HG03469 (cell line): Measurements from ENCODE around the gene SH2D3A.
"Not testable (repeated sequence)": the region's sequence is repeated elsewhere in the genome, so short reads cannot be mapped to it uniquely, and the experiment has no call there.

Experiments
- ATAC-seq: cut with Tn5 transposase; IDR thresholded peaks from one replicate; pipeline ENCODE4 v1.9.1; 2021; ENCODE audit warnings: mild to moderate bottlenecking, moderate library complexity, moderate number of reproducible peaks; ENCODE audit not compliant: unreplicated experiment

Gene SH2D3A

DNA sequence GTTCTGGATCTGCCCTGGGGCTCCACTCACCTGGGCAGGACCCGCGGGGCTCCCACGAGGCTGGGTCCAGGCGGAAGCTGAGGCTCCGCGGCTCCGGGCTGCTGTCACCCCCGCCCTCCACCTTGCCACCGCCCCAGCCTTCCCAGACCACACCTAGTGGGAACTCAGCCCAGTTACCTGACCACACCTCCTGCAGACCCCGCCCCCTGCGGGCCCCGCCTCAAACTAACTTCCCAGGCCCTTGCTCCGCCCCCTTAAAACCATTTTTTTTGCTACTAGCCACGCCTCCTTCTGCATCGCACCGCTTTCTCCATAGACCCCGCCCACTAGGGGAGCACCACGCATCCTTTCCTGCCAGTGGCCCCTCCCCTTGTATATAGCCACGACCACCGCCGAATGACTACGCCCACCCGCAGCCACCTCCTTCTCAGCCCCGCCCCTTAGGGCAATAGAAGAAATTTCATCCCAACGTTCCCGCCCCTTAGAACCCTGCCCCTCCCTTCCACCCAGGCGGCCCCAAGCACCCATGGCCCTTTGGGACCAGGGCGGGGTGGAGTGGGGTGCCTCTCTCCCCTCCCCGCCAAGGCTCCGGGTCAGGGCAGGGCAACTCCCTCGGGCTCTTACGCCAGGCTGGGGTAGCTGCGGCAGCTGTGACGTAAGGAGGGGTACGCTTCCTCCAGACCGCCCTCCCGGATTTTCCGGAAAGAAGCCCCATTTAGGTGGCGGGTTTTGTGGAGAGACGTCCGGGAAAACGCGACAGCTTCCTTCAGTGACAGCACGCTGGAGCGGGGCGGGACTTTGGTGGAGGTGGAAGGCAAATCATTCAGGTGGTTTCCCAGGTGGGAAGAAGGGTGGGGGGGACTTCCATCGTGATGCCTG lies at the start of gene SH2D3A:
SH2D3A (minus strand) TSS at position 79 of the 879 bp plus-strand sequence. CDS start 3,687 bp downstream, outside the sequence.
- peak; percentile 48 for ATAC-seq

DNA sequence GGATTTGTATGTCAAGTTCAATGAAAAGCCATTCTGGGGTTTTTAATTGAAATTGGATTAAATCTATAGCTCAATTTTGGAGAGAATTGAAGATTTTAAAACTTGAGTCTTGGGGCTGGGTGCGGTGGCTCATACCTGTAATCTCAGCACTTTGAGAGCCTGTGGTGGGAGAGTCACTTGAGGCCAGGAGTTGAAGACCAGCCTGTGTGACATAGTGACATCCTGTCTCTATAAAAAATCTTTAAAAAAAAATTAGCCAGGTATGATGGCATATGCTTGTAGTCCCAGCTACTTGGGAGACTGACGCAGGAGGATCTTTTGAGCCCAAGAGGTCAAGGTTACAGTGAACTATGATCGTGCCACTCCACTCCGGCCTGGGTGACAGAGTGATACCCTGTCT lies 46.4 kb upstream of the SH2D3A start:
- no peak for ATAC-seq

DNA sequence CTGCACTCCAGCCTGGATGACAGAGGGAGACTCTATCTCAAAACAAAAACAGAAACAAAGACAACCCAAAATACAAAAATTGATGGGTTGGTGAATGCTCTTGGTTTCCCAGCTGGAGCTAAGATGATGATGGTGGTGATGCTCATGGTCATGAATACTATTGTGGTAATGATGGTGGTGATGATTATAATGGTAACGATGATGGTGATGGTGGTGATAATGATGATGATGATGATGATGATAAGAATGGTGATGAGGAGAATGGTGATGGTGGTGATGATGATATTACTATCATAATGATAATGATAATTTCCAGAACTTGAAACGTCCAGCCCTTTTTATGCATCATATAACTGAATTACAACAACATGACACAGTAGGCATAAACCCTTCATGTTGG lies 45.4 kb upstream of the SH2D3A start:
- no peak for ATAC-seq

DNA sequence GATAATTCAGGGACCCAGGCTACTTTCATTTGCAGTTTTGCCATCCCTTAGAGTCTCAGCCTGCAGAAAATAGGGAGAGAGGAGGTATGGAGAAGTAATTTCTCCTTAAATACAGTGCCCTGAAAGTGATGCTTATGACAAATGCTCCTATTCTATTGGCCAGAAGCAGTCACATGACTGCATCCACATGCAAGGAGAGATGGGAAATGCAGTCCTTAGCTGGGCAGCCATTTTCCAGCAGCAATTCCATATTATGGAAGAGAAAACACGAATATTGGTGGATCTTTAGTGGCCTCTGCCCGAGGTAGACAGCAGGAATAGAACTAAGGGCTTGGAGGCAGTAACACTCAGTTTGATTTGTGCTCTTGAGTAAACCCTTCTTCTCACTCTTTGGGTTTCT lies 44.7 kb upstream of the SH2D3A start:
- no peak for ATAC-seq

DNA sequence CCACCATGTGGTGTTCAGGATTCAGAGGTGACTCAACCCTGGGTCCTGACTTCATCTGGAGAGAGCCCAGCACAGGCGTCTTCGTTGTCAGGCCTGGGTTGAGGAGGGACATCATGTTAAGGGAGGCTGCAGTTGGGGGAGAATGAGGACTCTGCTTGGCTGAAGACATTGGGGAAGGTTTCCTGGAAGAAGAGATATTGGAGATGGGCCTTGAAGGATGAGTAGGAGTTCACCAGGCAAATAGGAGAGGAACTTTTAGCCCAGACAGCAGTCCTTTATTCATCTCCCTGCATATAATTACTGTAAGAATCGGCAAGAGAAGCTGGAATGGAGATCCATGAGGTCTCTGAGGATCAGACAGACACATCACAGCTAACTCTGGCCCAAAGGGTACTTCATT lies 44.1 kb upstream of the SH2D3A start:
- no peak for ATAC-seq

DNA sequence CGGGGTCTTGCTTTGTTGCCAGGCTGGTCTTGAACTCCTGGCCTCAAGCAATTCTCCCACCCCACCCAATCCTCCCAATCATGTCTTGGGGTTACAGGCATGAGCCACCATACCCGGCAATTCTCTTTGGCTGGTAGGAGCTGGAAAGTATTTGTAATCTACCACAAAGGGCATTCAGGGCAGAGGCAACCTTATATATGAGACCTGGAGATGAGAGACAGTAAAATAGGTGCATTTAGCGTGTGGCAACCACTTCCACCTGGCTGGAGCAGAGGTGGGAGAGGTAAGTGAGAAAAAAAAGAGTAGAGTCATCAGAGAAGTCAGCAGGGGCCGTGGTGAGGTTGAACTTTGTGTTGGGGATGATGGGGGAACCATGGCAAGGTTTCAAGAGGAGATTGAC lies 42.0 kb upstream of the SH2D3A start:
- no peak for ATAC-seq

DNA sequence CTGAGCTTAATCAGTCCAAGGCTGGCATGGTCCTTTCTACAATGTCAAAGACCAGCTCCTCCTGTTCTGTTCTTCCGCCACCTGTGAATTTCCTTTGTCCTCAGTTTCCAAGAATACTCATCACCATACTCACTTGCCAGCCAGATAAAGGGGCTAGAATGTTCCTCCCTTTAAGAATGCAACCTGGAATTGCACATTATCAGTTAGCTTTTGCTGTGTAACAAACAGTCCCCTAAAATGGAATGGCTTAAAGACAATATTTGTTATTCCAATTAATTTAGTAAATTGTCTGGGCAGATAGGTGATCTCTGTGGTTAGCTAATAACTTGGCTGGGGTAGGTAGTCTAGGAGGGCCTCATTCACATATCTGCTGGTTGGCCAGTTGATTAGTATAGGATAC lies 41.3 kb upstream of the SH2D3A start:
- ATAC-seq: no peak

DNA sequence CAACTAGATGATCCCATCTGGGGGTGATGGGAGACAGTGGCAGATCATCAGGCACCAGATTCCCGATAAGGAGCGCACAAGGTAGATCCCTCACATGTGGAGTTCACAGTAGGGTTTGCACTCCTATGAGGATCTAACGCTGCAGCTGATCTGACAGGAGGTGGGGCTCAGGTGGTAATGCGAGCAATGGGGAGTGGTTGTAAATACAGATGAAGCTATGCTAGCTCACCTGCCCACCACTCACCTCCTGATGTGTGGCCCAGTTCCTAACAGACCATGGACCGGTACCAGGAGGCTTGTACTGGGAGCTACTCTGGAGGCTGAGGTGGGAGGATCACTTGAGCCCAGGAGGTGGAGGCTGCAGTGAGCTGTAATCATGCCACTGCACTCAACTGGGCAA lies 40.1 kb upstream of the SH2D3A start:
- no peak for ATAC-seq

DNA sequence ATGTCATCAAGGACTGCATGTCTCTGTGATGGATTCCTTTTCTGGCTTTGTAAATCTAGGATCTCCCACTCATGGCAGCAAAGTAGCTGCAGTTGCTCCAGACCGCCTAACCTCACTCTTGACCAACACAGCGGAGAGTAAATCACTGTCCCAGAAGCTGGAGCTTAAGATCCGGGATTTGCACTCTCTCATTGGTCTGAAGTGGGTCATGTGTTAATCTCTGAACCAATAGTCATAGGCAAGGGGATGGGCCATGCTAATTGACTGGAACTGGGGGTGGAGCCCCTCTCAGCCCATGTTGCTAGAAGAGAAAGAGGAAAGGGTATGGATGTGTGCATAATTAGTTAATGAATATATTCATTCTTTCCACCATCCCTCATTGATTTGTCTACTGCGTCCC lies 39.3 kb upstream of the SH2D3A start:
- no peak for ATAC-seq

DNA sequence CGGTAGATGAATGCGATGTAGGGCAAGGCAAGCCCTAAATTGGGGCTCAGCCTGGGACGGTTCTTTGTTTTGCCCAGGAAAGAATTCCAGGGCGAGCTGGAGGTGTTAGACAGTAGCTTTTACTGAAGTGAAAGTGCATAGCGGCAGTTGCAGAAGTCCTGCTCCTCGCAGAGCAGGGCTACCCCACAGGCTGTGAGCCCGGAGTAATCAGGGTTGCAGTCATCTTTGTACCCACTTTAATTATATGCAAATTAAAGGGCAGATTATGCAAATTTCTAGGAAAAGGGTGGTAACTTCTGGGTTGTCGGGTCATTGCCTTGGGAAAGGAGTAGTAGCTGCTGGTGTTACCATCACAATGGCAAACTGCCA lies 35.8 kb upstream of the SH2D3A start:
- no peak for ATAC-seq

DNA sequence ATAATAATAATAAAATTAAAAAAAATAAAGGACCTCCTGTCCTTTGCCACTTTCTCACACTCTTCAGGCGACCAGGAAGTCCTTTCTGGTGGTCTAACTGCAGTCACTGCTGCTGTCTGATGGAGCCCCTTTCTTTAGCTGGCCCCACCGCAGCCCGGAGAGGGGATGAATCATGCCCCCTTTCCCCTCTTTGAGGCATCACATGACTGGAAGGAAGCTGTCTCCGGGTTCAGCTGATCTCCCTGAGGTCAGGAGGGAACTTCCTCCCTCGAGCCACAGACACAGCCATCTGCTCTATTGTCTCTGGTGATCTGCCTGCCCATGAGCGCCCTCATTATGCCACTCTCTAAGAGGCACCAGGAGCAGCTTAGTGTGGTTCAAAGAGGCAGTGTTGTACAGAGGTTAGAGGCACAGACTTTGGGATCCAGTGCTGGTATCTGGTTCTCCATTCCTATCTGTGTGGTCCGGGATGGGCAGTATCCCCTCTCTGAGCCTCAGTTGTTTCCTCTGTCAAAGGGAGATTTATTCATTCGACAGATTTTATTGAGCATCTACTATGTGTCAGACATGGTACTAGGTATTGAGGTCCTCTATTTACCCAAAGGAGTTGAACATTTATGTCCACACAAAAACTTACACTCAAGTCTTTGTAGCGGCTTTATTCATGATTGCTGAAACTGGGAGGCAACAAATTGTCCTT lies 35.3 kb upstream of the SH2D3A start:
- peak; percentile 33 for ATAC-seq

DNA sequence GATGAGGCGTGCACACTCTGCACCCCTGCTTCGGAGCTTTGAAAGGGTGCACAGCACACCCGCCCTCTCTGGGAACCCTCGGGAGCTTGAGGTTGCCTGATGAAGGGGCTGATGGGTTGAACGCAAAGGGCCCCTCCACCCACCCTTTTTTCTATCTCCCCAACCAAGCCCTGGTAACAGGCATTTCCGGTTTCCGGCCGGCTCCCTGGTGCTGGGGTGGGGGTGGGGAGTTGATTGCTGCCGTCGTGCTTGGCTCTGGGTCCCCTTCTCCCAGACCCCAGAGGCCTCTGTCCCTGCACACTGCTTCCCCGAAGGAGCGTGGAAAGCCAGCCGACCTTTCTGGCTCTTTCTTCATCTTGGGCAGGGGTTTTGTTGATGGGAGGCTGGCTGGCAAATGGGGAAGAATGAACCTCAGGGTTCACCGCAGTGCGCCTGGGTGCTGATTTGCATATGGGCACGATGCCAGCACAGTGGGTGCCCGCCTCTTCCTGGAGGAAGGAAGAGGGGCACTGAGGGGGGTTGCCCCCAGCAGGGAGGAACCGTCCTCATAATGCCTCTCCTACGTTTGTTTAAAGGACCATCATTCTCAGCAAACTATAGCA lies 34.4 kb upstream of the SH2D3A start:
- no peak for ATAC-seq

DNA sequence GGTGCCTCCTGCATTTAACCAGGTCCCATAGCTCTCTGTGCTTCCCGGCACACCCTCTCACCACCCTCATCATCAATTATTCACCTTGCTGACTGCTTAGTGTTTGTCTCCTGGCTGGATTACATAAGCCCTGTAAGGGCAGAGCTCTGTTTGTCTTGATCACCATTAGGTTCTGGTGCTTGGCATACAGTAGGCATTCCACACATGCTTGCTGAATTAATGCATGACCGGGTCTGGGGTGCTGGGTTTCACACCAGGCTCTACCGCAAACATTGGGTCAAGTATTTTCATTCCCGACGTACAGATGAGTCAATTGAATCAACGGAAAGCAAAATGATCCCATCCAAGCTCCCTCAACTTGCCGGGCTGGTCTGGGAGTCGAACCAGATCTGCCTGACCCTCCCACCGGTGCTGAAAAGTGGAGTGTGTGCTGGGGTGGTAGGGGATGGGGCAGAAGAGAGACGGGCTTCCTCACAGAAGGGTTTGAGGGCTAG lies 33.8 kb upstream of the SH2D3A start:
- ATAC-seq: no peak

DNA sequence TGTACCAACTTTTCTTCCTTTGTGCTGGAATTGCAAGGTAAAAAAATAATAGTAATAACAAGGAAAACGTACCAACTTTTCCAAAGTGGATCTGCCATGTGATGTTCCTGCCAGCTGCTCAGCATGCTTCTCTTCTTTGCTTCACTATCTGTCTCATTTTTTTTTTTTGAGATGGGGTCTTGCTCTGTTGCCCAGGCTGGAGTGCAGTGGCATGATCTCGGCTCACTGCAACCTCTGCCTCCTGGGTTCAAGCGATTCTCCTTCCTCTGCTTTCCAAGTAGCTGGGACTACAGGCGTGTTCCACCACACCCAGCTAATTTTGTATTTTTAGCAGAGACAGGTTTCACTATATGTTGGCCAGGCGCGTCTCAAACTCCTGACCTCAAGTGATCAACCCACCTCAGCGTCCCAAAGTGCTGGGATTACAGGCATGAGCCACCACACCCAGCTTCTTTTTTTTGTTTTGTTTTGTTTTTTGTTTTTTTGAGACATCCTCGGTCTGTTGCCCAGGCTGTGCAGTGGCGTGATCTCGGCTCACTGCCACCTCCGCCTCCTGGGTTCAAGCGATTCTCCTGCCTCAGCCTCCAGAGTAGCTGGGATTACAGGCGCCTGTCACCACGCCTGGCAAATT lies 33.0 kb upstream of the SH2D3A start:
- not testable (repeated sequence) for ATAC-seq

DNA sequence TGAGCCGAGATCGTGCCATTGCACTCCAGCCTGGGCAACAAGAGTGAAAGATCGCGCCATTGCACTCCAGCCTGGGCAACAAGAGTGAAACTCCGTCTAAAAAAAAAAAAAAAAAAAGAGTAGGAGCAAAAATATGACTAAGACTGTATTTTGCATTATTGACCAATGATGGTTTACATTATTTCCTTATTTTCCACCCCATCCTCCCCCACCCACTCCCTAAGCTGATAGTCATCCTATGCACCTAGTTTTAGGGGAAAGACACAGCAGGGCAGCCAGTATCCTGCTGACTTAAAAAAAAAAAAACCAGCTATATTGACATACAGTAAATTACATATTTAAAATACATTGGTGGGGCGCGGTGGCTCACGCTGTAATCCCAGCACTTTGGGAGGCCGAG lies 30.4 kb upstream of the SH2D3A start:
- ATAC-seq: no peak

DNA sequence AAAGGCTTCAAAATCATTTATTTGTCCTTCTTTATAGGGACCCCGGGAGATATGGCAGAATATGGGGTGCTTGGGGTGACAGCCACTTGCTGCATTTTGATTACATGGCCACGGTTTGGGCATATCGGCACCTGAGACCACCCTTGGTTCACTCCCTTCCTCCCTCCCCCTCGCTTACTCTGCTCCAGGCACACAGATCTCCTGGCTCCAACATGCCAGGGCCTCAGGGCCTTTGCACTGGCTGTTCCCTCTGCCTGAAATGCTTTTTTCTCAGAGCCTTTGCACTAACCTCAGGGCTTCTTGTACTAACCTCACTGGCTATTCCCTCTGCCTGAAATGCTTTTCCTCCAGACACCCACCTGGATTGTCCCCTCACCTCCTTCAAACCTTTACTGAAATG lies 29.0 kb upstream of the SH2D3A start:
- ATAC-seq: no peak

DNA sequence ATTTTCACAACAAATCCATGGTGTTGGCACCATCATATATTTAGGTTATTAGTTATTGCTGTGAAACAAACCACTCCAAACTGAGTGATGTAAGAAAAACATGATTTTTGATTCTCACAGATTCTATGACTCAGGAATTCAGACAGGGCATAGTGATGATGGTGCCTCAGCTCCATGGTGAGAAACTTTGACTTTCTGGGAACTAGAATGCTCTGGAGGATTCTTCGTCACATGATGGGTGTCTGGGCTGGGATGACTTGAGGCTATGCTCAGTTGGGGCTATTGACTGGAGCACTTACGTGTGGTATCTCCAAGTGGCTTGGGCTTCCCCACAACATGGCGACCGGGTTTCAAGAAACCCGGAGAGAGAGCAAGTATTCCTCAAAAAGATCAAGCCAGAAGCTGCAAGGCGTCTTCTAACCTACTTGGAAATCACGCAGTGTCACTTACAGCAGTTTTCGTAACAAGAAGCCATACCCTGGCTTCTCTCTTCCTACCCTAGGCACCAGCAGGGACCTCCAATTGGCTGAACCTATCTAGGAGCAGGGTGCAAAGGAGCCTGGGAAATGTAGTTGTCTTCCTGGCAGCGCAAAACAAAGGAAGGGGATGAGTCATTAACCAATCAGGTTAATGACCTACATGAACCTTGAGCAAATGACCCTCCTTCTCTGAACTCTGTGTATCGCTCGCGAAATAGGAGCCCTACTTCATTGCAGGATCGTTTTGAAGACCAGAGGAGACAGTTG lies 27.6 kb upstream of the SH2D3A start:
- no peak for ATAC-seq

DNA sequence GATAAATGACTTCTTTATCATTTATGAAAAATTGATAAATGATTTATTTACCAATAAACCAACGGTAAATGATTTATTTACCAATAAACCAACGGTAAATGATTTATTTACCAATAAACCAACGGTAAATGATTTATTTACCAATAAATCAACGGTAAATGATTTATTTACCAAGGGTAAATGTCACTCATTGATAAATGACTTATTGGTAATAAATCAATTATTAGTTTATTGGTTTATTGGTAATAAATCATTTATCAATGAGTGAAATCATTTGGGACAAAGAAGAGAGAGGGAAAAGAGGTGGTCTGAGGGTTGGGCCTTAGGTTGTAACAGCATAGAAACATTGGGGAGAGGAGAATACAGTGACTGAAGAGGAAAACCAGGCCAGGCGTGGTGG lies 26.7 kb upstream of the SH2D3A start:
- ATAC-seq: no peak

DNA sequence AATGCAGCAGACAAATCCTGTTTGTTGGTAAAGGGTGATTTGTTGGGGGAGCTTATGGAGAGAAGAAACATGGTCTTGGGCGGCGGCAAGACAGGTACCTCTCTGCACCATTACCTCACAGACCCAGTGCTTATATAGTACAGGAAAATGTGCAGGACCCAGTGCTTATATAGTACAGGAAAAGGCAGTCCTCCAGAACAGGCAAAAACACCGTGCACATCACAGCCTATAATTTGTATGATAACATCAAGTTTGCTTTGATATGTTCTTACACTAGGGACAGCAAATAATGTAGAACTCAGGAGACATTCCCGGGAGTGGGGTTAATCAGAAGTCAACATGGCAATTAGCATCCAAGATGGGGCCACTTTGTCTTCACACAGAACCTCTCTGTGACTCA lies 26.2 kb upstream of the SH2D3A start:
- no peak for ATAC-seq

DNA sequence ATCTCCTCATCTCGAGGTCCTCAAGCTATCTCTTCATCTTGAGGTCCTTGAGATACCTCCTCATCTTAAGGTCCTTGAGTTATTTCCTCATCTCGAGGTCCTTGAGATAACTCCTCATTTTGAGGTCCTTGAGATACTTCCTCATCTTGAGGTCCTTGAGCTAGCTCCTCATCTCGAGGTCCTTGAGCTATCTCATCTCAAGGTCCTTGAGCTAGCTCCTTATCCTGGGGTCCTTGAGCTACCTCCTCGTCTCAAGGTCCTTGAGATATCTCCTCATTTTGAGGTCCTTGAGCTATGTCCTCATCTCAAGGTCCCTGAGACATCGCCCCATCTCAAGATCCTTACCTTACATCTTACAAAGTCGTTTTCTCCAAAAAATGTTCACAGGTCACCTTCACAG lies 24.0 kb upstream of the SH2D3A start:
- ATAC-seq: no peak
